NCI-H748 (cell line): ENCODE measurements around the gene SMURF2.
"Not testable (repeated sequence)": the region's sequence is repeated elsewhere in the genome, so short reads cannot be mapped to it uniquely, and the experiment has no call there.

Experiments
- DNase-seq: peaks from one replicate; lab custom pipeline; 2025; ENCODE audit not compliant: unreplicated experiment; lab: John Stamatoyannopoulos, UW

SMURF2 gene

DNA sequence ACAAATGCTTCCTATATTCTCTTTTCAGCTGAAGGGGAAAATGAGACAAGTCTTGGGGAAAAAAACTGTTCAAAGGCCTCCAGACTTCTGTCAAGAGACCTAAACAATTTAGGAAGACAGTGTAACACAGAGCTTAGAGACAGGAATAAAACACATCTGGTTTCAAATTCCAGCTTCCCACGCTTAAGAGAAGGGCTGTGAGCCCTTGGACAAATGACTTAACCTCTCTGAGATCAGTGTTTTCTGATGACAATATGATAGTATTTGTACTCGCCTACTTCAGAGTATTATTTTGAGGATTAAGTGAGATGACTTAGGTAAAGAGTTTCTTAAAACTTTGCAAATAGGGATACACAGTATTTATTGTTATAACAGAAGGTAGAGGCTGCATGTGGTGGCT is 29.5 kb downstream of the SMURF2 start:
- no peak for DNase-seq

DNA sequence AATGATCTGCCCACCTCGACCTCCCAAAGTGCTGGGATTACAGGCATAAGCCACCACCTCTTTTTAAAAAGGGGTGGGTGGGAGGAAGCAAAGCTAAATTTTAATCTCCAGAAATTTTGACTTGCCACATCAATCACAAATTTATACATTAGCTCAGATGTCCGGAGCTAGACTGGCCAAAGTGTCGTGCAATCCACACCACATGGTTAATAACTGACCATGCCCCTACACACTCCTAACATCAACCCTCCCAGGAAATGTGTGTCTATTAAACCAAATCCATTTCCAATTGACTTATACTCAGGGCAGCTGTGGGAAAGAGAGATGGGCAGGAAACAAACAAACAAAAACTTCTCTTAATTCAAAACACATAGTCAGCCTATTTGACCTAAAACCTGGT is 29.9 kb downstream of the SMURF2 start:
- DNase-seq = no peak

DNA sequence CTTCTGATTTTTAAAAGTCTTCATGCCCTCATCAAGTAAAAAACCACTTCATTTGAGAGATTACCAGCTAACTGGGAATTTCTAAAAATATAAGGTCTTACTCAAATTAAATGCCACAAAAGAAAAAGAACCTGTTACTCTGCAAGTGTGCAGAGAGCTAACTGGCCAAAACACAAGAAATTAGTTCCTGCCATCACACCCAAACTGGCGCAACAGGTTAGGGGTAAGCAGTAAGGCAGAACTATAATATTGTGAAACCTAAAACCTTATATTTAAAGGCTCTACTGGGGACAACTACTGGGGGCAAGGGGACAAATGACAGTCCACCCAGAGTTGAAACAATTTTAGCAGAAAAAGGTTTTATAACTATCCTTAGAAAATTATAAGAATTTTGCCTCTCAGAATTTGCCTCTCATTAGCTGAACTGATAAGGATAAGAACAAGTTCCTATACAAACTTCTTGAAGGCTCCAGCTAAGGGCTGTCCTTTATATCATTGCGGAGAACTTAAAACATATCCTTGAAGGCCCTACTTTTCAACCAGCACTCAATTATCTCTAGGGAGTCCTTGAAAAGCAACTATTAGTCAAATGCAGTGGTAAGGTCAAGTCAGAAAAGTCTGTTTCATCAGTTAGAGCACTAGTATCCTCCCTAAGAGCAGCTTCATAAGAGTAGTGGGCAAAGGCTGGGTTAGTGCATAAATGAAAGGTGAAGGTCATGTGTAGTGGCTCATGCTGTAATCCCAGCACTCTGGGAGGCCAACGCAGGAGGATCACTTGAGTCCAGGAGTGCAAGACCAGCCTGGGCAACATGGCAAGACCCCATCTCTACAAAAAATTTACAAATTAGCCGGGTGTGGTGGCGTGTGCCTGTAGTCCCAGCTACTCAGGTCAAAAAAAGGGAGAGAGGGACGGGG is 31.5 kb downstream of the SMURF2 start:
- DNase-seq = no peak

GRCh38 chr17:64628641-64629040 is 33.5 kb downstream of the SMURF2 start:
- DNase-seq = no peak

DNA sequence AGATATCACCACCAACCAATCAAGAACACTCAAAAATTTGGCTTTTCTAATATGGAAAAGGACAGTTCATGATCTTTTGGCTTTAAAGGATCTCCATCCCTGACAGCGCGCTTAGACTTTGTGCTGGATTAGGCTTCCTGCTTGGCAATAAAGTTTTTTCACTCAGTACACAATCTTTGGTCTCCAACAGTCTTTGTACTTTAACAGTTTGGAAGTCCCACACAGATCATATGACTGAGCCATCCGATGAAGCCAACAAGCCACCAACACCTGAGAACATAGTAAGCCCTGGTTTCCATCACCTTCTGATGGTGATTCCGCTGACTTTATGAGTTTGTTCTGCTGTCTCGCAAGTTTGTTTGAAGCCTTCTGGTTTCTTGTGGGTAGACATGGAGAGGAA is 34.3 kb downstream of the SMURF2 start:
- DNase-seq = no peak

DNA sequence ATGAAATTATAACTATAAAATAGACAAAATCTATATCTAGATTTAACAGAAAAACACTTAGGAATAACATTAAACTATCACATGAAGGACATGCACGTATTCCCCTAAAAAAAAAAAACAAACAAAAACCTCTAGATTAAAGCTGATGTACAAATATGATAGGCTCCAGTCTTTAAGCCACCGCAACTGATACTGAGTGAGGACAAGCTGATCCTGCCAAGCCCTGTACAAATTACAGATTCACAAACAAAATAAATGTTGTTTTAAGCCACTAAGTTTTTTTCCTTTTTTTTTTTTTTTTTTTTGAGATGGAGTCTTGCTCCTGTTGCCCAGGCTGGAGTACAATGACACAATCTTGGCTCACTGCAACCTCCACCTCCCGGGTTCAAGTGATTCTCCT is 35.3 kb downstream of the SMURF2 start:
- DNase-seq = no peak

DNA sequence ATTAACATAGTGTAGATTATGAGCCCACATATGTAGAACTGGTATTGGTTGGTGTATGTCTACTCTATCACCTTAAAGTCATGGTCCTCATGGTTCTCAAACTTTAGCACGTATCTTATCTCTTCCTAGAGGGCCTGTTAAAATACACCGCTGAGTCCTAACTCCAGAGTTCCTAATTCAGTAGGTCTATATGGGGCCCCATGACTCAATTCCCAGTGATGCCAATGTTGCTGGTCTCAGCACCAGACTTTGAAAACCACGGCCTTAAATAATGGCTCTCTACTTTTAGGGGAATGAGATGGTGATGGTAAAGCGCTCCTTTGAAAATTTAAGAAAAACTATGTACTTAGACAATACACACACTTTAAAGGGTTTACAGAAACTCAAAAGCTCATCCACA is 36.6 kb downstream of the SMURF2 start:
- no peak for DNase-seq

DNA sequence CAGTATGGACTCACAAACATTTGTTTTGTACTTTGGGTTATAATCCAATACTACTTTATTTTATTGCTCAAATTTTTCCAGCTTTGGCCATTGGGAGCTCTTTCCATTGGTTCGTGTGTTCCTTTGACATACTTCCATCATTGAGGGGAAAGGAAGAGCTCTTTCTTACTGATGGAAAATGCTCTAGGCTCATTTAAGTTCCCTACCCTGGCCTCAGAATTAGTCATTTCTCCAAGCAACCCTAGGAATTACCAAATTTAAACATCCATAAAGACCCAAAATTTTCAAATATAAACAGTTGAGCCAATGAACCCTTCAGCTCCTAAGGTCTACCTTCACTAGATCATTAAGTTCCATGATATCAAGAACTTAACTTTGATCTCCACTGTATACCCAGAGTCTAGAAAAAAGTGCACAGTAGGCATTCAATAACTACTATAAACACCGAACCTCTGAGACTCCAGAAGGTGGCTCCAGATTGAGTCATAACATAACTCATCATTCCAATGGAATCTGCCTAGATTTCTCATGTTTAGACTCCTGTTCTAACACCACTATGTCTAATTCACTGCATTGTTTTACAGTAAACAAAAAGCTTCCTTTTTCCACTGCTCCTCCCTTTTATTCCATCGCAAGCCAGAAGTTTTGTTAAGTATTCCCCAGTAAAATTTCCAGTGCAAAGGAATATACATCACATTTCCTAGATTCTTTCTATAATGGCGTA is 39.0 kb downstream of the SMURF2 start:
- DNase-seq = no peak

DNA sequence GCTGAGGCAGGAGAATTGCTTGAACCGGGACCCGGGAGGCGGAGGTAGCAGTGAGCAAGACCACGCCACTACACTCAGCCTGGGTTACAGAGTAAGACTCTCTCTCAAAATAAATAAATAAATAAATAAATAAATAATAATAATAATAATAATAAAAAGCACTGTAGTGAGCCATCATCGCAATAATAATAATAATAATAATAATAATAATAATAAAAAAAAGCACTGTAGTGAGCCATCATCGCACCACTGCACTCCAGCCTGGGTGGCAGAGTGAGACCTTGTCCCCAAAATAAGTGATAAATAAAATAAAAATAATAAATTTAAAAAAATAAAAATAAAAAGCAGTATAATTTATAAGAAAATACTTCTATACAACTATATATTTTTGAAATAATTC is 40.3 kb downstream of the SMURF2 start:
- no peak for DNase-seq

GRCh38 chr17:64618848-64619247 is 43.3 kb downstream of the SMURF2 start:
- no peak for DNase-seq

- DNase-seq = no peak
These were observed 44.9 kb downstream of the SMURF2 start for GRCh38 chr17:64617125-64617780.

- DNase-seq = no peak
These were observed 47.0 kb downstream of the SMURF2 start for GRCh38 chr17:64615028-64615677.

- DNase-seq = no peak
These were observed 47.7 kb downstream of the SMURF2 start for GRCh38 chr17:64614266-64615027.

- no peak for DNase-seq
These were observed 50.7 kb downstream of the SMURF2 start for GRCh38 chr17:64611369-64611768.

- not testable (repeated sequence) for DNase-seq
These were observed 51.9 kb downstream of the SMURF2 start for GRCh38 chr17:64610244-64610643.

- DNase-seq = no peak
These were observed 53.5 kb downstream of the SMURF2 start for GRCh38 chr17:64608571-64608981.

DNA sequence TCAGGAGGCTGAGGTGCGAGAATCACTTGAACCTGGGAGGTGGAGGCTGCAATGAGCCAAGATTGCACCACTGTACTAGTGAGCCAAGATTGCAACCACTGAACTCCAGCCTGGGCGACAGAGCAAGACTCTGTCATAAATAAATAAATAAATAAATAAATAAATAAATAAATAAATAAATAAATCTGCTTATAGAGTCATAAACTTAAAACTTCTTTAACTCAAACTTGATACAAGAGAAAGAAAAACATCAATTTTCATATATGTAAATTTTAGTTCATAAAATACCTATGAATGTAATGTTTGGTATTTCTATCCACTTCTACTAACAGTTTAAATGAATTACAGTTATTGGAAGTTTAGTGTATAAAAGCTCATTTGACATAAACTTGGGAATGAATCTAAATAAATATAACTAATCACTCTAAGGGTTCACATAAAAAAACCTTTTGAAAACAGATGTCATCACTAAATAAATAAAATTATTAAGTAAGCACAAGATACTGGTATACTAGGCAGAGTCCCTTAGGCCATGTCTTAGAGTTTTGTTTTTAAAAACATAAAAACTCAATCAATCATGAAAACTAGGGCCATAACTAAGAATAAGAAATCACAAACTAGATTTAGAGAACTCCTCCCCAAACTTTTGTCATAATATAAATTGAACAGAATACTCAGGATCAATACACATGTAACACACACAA is 54.1 kb downstream of the SMURF2 start:
- DNase-seq = no peak

- not testable (repeated sequence) for DNase-seq
These were observed 57.6 kb downstream of the SMURF2 start for GRCh38 chr17:64604532-64604931.

- no peak for DNase-seq
These were observed 58.1 kb downstream of the SMURF2 start for GRCh38 chr17:64603987-64604386.

DNA sequence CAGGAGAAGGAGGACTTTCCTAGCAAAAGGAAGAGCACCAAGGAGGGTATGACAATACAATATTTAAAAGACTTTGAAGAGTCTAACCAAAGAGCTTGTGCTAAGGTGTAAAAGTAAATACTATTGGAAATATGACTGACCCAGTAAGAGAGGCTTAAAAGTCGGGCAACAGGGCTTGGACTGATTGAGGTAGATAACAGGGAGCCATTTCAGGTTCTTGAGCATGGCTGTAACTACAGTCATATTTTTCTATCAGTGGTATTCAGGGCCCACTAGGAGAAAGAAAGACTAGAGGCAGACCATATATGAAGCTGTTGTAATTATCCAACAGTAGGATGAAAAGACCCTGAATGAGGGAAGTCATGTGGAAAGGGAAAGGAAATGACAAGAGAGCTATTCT is 62.3 kb downstream of the SMURF2 start:
- DNase-seq = no peak
